ENCODE data around the gene PKN1. TPM values are rescaled to one million over a fixed set of nuclear protein-coding genes. Genes with fewer than 3 reads are reported as not detected.

Gene PKN1
- total and polyA plus RNA-seq, 9 of the 15 experiments (the other 6 are each of a cell fraction or from before 2014, with no cell fraction given): 0.30 to 228 (median 77.5) TPM

DNA sequence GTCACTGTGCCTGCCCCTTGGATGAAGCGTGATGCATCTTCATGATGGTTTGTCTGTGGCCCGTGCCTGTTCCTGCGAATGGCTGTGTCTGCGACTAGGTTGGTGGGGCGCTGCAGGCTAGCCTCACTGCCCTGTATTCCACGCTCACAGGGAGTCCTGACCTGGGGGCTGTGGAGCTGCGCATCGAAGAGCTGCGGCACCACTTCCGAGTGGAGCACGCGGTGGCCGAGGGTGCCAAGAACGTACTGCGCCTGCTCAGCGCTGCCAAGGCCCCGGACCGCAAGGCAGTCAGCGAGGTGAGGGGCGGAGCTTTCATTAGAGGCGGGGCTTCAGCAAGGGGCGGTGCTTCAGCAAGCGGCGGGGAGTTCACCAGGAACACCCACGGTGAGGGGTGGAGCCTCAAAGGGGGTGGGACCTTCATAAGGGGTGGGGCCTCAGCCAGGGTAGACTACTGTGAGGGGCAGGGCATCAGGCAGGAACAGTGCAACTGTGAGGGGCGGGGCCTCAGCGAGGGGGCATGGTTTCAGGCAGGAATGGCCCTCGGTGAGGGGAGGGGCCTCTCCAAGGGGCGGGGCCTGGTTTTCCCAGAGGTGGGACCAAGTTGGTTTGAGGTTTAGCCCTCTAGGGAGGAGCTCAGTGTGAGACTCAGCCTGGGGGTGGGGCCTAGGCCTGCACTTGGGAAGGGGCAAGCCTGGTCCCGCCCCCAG is 17.2 kb downstream of the PKN1 start (continued):
- TF ChIP-seq, protein P1, sequence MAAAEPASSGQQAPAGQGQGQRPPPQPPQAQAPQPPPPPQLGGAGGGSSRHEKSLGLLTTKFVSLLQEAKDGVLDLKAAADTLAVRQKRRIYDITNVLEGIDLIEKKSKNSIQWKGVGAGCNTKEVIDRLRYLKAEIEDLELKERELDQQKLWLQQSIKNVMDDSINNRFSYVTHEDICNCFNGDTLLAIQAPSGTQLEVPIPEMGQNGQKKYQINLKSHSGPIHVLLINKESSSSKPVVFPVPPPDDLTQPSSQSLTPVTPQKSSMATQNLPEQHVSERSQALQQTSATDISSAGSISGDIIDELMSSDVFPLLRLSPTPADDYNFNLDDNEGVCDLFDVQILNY (CRISPR knock-in tag; IDR thresholded peaks at IDR 0.05): 0 out of 2 replicates have a peak, but pooled peaks have one; percentile 55
- TF ChIP-seq, protein P2, sequence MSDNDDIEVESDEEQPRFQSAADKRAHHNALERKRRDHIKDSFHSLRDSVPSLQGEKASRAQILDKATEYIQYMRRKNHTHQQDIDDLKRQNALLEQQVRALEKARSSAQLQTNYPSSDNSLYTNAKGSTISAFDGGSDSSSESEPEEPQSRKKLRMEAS (CRISPR knock-in tag; IDR thresholded peaks at IDR 0.05): peak; percentile 98
- TF ChIP-seq, protein P3, sequence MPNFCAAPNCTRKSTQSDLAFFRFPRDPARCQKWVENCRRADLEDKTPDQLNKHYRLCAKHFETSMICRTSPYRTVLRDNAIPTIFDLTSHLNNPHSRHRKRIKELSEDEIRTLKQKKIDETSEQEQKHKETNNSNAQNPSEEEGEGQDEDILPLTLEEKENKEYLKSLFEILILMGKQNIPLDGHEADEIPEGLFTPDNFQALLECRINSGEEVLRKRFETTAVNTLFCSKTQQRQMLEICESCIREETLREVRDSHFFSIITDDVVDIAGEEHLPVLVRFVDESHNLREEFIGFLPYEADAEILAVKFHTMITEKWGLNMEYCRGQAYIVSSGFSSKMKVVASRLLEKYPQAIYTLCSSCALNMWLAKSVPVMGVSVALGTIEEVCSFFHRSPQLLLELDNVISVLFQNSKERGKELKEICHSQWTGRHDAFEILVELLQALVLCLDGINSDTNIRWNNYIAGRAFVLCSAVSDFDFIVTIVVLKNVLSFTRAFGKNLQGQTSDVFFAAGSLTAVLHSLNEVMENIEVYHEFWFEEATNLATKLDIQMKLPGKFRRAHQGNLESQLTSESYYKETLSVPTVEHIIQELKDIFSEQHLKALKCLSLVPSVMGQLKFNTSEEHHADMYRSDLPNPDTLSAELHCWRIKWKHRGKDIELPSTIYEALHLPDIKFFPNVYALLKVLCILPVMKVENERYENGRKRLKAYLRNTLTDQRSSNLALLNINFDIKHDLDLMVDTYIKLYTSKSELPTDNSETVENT (CRISPR knock-in tag; IDR thresholded peaks at IDR 0.05): 0 out of 2 replicates have a peak, but pooled peaks have one; percentile 23
- TF ChIP-seq NRF1 (conservative IDR thresholded peaks at IDR 0.05 in 1 of 2, IDR thresholded peaks at IDR 0.05 in 1 of 2) (peak; percentile 93 to 95), NR4A1 (CRISPR knock-in tag; IDR thresholded peaks at IDR 0.05) (no peak), NR4A1 (tag; IDR thresholded peaks at IDR 0.05) (0 out of 2 replicates have a peak, but pooled peaks have one; percentile 49), CAMTA2 (CRISPR knock-in tag; conservative IDR thresholded peaks at IDR 0.05) (no peak), SMARCB1 (IDR thresholded peaks at IDR 0.05; ENCODE audit: insufficient read length, low read depth) (no peak), HDAC2 (IDR thresholded peaks at IDR 0.05) (0 out of 2 replicates have a peak, but pooled peaks have one; percentile 43), RUNX1 (IDR thresholded peaks at IDR 0.05; ENCODE audit: low read depth) (0 out of 2 replicates have a peak, but pooled peaks have one; percentile 24), L3MBTL2 (IDR thresholded peaks at IDR 0.05) (peak; percentile 100), SUPT5H (IDR thresholded peaks at IDR 0.05) (peak; percentile 44; the same call in 1 of the 2 replicates), CXXC5 (CRISPR knock-in tag; IDR thresholded peaks at IDR 0.05) (peak; percentile 25; the same call in 1 of the 2 replicates), CBX3 (IDR thresholded peaks at IDR 0.05; ENCODE audit: borderline replicate concordance in 1 of 2, low read length in 2 of 2) (peak in 1 of 2 experiments; percentile 91; a peak in 1 of 3 replicates), FOXM1 (IDR thresholded peaks at IDR 0.05; ENCODE audit: low read depth) (no peak), FOXM1 (CRISPR knock-in tag; IDR thresholded peaks at IDR 0.05; ENCODE audit: low read depth) (0 out of 2 replicates have a peak, but pooled peaks have one; percentile 38), SP1 (CRISPR knock-in tag; IDR thresholded peaks at IDR 0.05) (peak; percentile 85)
- TF ChIP-seq, protein P4, sequence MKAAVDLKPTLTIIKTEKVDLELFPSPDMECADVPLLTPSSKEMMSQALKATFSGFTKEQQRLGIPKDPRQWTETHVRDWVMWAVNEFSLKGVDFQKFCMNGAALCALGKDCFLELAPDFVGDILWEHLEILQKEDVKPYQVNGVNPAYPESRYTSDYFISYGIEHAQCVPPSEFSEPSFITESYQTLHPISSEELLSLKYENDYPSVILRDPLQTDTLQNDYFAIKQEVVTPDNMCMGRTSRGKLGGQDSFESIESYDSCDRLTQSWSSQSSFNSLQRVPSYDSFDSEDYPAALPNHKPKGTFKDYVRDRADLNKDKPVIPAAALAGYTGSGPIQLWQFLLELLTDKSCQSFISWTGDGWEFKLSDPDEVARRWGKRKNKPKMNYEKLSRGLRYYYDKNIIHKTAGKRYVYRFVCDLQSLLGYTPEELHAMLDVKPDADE (conservative IDR thresholded peaks at IDR 0.05; ENCODE audit: control insufficient read depth, low read depth, low read length): 0 out of 2 replicates have a peak, but pooled peaks have one; percentile 32
- TF ChIP-seq, protein P5, sequence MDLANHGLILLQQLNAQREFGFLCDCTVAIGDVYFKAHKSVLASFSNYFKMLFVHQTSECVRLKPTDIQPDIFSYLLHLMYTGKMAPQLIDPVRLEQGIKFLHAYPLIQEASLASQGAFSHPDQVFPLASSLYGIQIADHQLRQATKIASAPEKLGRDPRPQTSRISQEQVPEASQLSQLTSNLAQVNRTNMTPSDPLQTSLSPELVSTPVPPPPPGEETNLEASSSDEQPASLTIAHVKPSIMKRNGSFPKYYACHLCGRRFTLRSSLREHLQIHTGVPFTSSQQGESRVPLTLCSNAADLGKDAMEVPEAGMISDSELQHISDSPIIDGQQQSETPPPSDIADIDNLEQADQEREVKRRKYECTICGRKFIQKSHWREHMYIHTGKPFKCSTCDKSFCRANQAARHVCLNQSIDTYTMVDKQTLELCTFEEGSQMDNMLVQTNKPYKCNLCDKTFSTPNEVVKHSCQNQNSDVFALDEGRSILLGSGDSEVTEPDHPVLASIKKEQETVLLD (IDR thresholded peaks at IDR 0.05): 0 out of 2 replicates have a peak, but pooled peaks have one; percentile 58
- TF ChIP-seq, protein P6, sequence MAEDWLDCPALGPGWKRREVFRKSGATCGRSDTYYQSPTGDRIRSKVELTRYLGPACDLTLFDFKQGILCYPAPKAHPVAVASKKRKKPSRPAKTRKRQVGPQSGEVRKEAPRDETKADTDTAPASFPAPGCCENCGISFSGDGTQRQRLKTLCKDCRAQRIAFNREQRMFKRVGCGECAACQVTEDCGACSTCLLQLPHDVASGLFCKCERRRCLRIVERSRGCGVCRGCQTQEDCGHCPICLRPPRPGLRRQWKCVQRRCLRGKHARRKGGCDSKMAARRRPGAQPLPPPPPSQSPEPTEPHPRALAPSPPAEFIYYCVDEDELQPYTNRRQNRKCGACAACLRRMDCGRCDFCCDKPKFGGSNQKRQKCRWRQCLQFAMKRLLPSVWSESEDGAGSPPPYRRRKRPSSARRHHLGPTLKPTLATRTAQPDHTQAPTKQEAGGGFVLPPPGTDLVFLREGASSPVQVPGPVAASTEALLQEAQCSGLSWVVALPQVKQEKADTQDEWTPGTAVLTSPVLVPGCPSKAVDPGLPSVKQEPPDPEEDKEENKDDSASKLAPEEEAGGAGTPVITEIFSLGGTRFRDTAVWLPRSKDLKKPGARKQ (CRISPR knock-in tag; IDR thresholded peaks at IDR 0.05): peak; percentile 74; the same call in 1 of the 2 replicates
